LHCN-M2 (cell line): ENCODE results near the gene ATXN1. TPM values are rescaled to one million over a fixed set of nuclear protein-coding genes. Genes with fewer than 3 reads are reported as not detected.

ENCODE experiments used
- DNase-seq: peaks from one replicate; pipeline ENCODE4 v3.0.0-alpha.2; 2012; ENCODE audit warnings: low read depth
- total RNA-seq: library from RNA; depleted of rRNA; stranded (reverse); fragments of >200 nt; gene quantifications from 2 replicates; pipeline ENCODE4 v1.2.3, GENCODE V29; 2014

ATXN1 gene
- total RNA-seq, 1 experiment from 2014 or later = 9.9 TPM

- peak; percentile 54 for DNase-seq
Observed at GRCh38 chr6:16783509-16783908, 22.2 kb upstream of the ATXN1 start.

- DNase-seq = no peak
Observed at GRCh38 chr6:16782278-16782677, 21.0 kb upstream of the ATXN1 start.

- no peak for DNase-seq
Observed at GRCh38 chr6:16781348-16782169, 20.3 kb upstream of the ATXN1 start.

GRCh38 chr6:16778521-16778920 is 17.3 kb upstream of the ATXN1 start:
- DNase-seq = no peak

GRCh38 chr6:16777794-16778193 is 16.5 kb upstream of the ATXN1 start:
- DNase-seq = no peak

- no peak for DNase-seq
Observed at GRCh38 chr6:16776394-16777017, 15.2 kb upstream of the ATXN1 start.

GRCh38 chr6:16774437-16774836 is 13.2 kb upstream of the ATXN1 start:
- no peak for DNase-seq

- no peak for DNase-seq
Observed at GRCh38 chr6:16773362-16773761, 12.1 kb upstream of the ATXN1 start.

- DNase-seq = peak; percentile 83
Observed at GRCh38 chr6:16770701-16771569, 9.7 kb upstream of the ATXN1 start.

- peak; percentile 85 for DNase-seq
Observed at GRCh38 chr6:16769986-16770376, 8.7 kb upstream of the ATXN1 start.

GRCh38 chr6:16769131-16769985 is 8.1 kb upstream of the ATXN1 start:
- peak; percentile 94 for DNase-seq

- DNase-seq = no peak
Observed at GRCh38 chr6:16768477-16768830, 7.2 kb upstream of the ATXN1 start.

GRCh38 chr6:16767765-16768476 is 6.7 kb upstream of the ATXN1 start:
- DNase-seq = peak; percentile 19

GRCh38 chr6:16766836-16767745 is 5.8 kb upstream of the ATXN1 start:
- peak; percentile 19 for DNase-seq

GRCh38 chr6:16766043-16766536 is 4.8 kb upstream of the ATXN1 start:
- DNase-seq = peak; percentile 92

GRCh38 chr6:16765235-16765634 is 4.0 kb upstream of the ATXN1 start:
- DNase-seq = no peak

GRCh38 chr6:16764188-16764950 is 3.1 kb upstream of the ATXN1 start:
- peak; percentile 53 for DNase-seq
